PC-3 (cell line): ENCODE measurements around the gene IL20RA. TPM values are rescaled to one million over a fixed set of nuclear protein-coding genes. Genes with fewer than 3 reads are reported as not detected.

Experiments used
- ATAC-seq: fragments of 200-7000 bp; cut with Tn5 transposase; 2 replicates; pipeline ENCODE4 v1.9.1; 2020; ENCODE audit warnings: mild to moderate bottlenecking, moderate library complexity
- BruUV-seq: library from RNA; stranded (reverse); fragments of 400-500 nt; replicated peaks from 2 replicates; lab custom pipeline; 2021; lab: Mats Ljungman, UMichigan
- CTCF ChIA-PET: fragments of 300-600 bp; sonication (Branson Sonifier 250); formaldehyde crosslinking; loops from one replicate; lab custom pipeline; 2022; ENCODE audit warnings: antibody characterized with exemption; lab: Charles Lee
- POLR2A ChIA-PET: fragments of 300-600 bp; sonication (Branson Sonifier 250); formaldehyde crosslinking; loops from one replicate; lab custom pipeline; 2022; ENCODE audit warnings: antibody characterized with exemption; ENCODE audit not compliant: unreplicated experiment; lab: Charles Lee
- DNase-seq: peaks from one replicate; pipeline ENCODE4 v3.0.0-alpha.2; 2015
- H2AFZ ChIP-seq: fragments of 300-600 bp; sonication (generic); 2 replicates; pipeline ENCODE4 v1.6.0; 2016; ENCODE audit warnings: antibody characterized with exemption, low read length
- H3F3A ChIP-seq: fragments of 300-600 bp; sonication (generic); one replicate; pipeline ENCODE4 v1.6.0; 2017; ENCODE audit warnings: antibody characterized with exemption, low read length, control low read depth, mild to moderate bottlenecking; ENCODE audit not compliant: unreplicated experiment
- H3K27ac ChIP-seq: fragments of 300-600 bp; sonication (generic); 2 replicates; pipeline ENCODE4 v1.5.1; 2016; ENCODE audit warnings: mild to moderate bottlenecking, low read length
- H3K27me3 ChIP-seq: fragments of 300-600 bp; sonication (generic); 2 replicates; pipeline ENCODE4 v1.6.1; 2016; ENCODE audit warnings: low read length, mixed read lengths
- H3K36me3 ChIP-seq: fragments of 300-600 bp; sonication (generic); 2 replicates; pipeline ENCODE4 v1.6.1; 2016; ENCODE audit warnings: low read depth, mixed run types, low read length, mixed read lengths
- H3K4me1 ChIP-seq: fragments of 300-600 bp; sonication (generic); 2 replicates; pipeline ENCODE4 v1.5.1; 2016; ENCODE audit warnings: low read length; ENCODE audit not compliant: insufficient read depth
- H3K4me2 ChIP-seq: fragments of 300-600 bp; sonication (generic); 2 replicates; pipeline ENCODE4 v1.6.0; 2016; ENCODE audit warnings: low read length
- H3K4me3 ChIP-seq: fragments of 300-600 bp; sonication (generic); 2 replicates; pipeline ENCODE4 v1.5.1; 2016; ENCODE audit warnings: mild to moderate bottlenecking, low read length, mixed read lengths
- H3K79me2 ChIP-seq: fragments of 300-600 bp; sonication (generic); 2 replicates; pipeline ENCODE4 v1.6.1; 2017; ENCODE audit warnings: low read length, mixed read lengths
- H3K9ac ChIP-seq: fragments of 300-600 bp; sonication (generic); 2 replicates; pipeline ENCODE4 v1.6.0; 2016; ENCODE audit warnings: mild to moderate bottlenecking, low read length
- H3K9me2 ChIP-seq: fragments of 300-600 bp; sonication (generic); replicated peaks from 2 replicates; pipeline ENCODE4 v1.6.1; 2016; ENCODE audit warnings: mixed run types, low read length, mixed read lengths
- H3K9me3 ChIP-seq: fragments of 300-600 bp; sonication (generic); 2 replicates; pipeline ENCODE4 v1.6.1; 2016; ENCODE audit warnings: low read length, mixed read lengths
- H4K20me1 ChIP-seq: fragments of 300-600 bp; sonication (generic); 2 replicates; pipeline ENCODE4 v1.6.1; 2016; ENCODE audit warnings: low read length, mixed read lengths
- EZH2 ChIP-seq: fragments of 300-600 bp; sonication (generic); IDR thresholded peaks from one replicate; pipeline ENCODE4 v1.6.1; 2017; ENCODE audit warnings: antibody characterized with exemption, mild to moderate bottlenecking, low read length; ENCODE audit not compliant: unreplicated experiment
- EZH2phosphoT487 ChIP-seq: fragments of 300-600 bp; sonication (generic); IDR thresholded peaks from 2 replicates; pipeline ENCODE4 v1.6.1; 2018; ENCODE audit warnings: mild to moderate bottlenecking, antibody characterized with exemption, low read length, borderline replicate concordance
- intact Hi-C: fragments of 100-400 bp; cut with micrococcal nuclease; formaldehyde crosslinking; loops from 2 replicates; pipeline ENCODE4 v1.9.0; 2023
- total RNA-seq: library from RNA; depleted of rRNA; stranded (reverse); fragments of >200 nt; gene quantifications from 2 replicates; pipeline ENCODE4 v1.2.3, GENCODE V29; 2014
- TF ChIP-seq, protein P1 (sequence below): fragments of 300-600 bp; sonication (generic); conservative IDR thresholded peaks from 2 replicates; pipeline ENCODE4 v1.5.1; 2017; ENCODE audit warnings: antibody characterized with exemption, low read depth, mild to moderate bottlenecking, low read length

IL20RA gene
- total RNA-seq, 1 experiment from 2014 or later: 6.0 TPM

DNA sequence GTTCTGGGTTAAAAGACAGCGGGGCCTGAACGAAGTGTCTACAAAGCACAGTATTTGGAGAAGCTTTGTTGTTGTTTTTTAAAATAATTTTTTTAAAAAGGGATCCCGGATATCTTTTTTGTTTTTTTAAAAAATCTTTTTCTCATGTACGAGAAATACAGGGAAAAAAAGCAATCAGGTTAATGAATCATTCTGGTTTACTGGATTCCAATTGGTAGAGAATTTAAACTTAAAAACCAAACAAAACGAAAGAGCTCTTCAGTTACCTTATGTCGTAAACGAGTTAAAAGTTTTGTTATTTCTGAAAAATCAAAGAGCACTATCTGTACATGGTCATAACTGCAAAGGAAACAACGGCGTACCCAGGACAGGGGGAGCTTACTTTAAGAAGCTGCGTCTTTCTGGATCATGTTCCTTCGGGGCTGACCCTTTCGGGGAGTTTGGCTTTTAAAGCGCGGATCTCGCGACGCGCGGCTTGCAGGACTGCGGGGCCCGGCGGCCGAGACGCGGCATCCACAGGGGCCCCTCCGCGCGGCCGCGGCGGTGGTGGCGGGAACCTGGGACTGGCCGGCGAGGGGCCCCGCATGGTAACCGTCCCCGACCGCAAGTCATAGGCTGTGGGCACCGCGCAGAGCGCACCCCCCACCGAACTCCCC, 927 bp downstream of the IL20RA start:
- Histone ChIP-seq H4K20me1 (no peaks in the 10 kb centered on the region), H3K9me3 (no peaks in the 10 kb centered on the region), H3K4me3 (peak overlapping the region; percentile 72), H3K4me1 (0 out of 2 replicates have a peak, but pooled peaks cover 4% of the 10 kb centered on the region), H3K9me2 (0 out of 2 replicates have a peak, but pooled peaks cover 3% of the 10 kb centered on the region), H2AFZ (peak overlapping the region; percentile 65), H3K9ac (peak overlapping the region; percentile 92), H3K4me2 (peak overlapping the region; percentile 75), H3K79me2 (peaks cover 5% of the 10 kb centered on the region), H3K27ac (peak overlapping the region; percentile 60), H3K36me3 (no peaks in the 10 kb centered on the region), H3K27me3 (no peaks in the 10 kb centered on the region), H3F3A (no peaks in the 10 kb centered on the region)
- CTCF ChIA-PET: no interaction called here
- POLR2A ChIA-PET: interaction anchor here (0.6 to 1.3 kb wide), 6 partner anchors 12 to 1183 kb away, joined by 3 to 22 read pairs (median 4); no protein-coding TSS in a partner anchor
- TF ChIP-seq, protein P1, sequence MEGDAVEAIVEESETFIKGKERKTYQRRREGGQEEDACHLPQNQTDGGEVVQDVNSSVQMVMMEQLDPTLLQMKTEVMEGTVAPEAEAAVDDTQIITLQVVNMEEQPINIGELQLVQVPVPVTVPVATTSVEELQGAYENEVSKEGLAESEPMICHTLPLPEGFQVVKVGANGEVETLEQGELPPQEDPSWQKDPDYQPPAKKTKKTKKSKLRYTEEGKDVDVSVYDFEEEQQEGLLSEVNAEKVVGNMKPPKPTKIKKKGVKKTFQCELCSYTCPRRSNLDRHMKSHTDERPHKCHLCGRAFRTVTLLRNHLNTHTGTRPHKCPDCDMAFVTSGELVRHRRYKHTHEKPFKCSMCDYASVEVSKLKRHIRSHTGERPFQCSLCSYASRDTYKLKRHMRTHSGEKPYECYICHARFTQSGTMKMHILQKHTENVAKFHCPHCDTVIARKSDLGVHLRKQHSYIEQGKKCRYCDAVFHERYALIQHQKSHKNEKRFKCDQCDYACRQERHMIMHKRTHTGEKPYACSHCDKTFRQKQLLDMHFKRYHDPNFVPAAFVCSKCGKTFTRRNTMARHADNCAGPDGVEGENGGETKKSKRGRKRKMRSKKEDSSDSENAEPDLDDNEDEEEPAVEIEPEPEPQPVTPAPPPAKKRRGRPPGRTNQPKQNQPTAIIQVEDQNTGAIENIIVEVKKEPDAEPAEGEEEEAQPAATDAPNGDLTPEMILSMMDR: no peak
- TF ChIP-seq EZH2phosphoT487 (no peak), EZH2 (no peak)
- ATAC-seq (peak; percentile 58), DNase-seq (peak; percentile 55)
- intact Hi-C loops: loop anchor here (2.0 kb wide), 1 partner anchor 15 kb away; no protein-coding TSS in a partner anchor
- TSS peak; percentile 66 for BruUV-seq

DNA sequence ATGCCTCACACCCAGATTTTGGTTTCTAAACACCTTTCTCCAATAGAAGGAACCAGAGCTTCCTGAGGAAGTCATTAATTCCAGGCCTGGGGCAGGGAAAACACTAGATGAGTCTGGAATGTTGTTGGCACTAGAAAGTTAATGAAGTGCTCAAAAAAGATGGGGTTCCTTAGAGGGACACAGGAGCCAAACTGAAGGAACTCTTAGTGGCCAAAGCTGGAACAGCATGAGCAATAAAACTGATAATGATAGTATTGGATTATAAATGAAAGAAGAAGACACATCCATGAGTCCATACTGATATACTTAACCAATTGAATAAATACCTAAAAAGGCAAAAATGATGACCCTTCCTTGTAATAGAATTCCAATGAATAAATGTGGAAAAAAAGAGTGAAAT, 4.4 kb downstream of the IL20RA start:
- Histone ChIP-seq H3K4me1 (0 out of 2 replicates have a peak, but pooled peaks cover 4% of the 10 kb centered on the region), H2AFZ (no peak overlapping the region), H3K79me2 (peaks cover 5% of the 10 kb centered on the region), H3K27me3 (no peaks in the 10 kb centered on the region), H3K9me2 (0 out of 2 replicates have a peak, but pooled peaks cover 3% of the 10 kb centered on the region), H3K9me3 (no peaks in the 10 kb centered on the region), H4K20me1 (no peaks in the 10 kb centered on the region), H3K4me2 (no peak overlapping the region), H3K27ac (no peak overlapping the region), H3K36me3 (no peaks in the 10 kb centered on the region), H3F3A (no peaks in the 10 kb centered on the region), H3K4me3 (no peak overlapping the region), H3K9ac (no peak overlapping the region)
- ATAC-seq: no peak
- ChIA-PET CTCF (no interaction called here), POLR2A (no interaction called here)
- intact Hi-C loops: no loop called here
- DNase-seq: no peak
- TF ChIP-seq EZH2phosphoT487: no peak
- TF ChIP-seq EZH2: no peak
- TF ChIP-seq, protein P1: no peak; the same call in 1 of the 2 replicates
- BruUV-seq: no TSS peak

DNA sequence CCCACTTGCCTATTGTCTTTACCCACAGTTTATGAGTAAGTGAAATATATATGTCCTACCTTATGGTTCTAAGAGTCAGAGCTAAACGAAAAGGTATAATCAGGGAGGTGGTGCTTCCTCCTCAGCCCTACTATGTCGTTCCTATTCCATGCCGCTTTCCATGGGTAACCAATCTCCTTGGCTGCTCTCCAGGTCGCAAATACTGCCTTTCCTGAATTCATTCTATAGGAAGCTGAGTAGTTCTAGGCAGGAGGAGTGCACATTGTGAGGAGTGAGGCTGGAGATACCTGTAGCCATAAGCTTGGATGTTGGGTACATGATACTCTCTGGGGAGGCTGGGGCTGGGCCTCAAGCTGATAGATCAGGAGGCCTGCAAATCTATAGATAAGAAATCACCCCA, 5.8 kb downstream of the IL20RA start:
- H4K20me1 ChIP-seq: no peaks in the 10 kb centered on the region
- CTCF ChIA-PET: no interaction called here
- no peaks in the 10 kb centered on the region for H3F3A ChIP-seq
- no peak overlapping the region for H3K9ac ChIP-seq
- intact Hi-C loops: no loop called here
- 0 out of 2 replicates have a peak, but pooled peaks cover 3% of the 10 kb centered on the region for H3K9me2 ChIP-seq
- TF ChIP-seq, protein P1: no peak
- TF ChIP-seq EZH2phosphoT487 (no peak), EZH2 (no peak)
- POLR2A ChIA-PET: no interaction called here
- peaks cover 5% of the 10 kb centered on the region for H3K79me2 ChIP-seq
- no peak overlapping the region for H3K4me3 ChIP-seq
- no peaks in the 10 kb centered on the region for H3K9me3 ChIP-seq
- no peak overlapping the region for H3K4me2 ChIP-seq
- BruUV-seq: no TSS peak
- H2AFZ ChIP-seq: no peak overlapping the region
- no peaks in the 10 kb centered on the region for H3K36me3 ChIP-seq
- DNase-seq: no peak
- H3K4me1 ChIP-seq: no peaks in the 10 kb centered on the region; the same call in 1 of the 2 replicates
- H3K27ac ChIP-seq: no peak overlapping the region
- no peaks in the 10 kb centered on the region for H3K27me3 ChIP-seq
- ATAC-seq: no peak
